ENCODE data around the gene RPRD1B. TPM values are rescaled to one million over a fixed set of nuclear protein-coding genes. Genes with fewer than 3 reads are reported as not detected.
"Not testable (repeated sequence)": the region's sequence is repeated elsewhere in the genome, so short reads cannot be mapped to it uniquely, and the experiment has no call there.

Gene RPRD1B
- total and polyA plus RNA-seq, 2 experiments from 2014 or later, result 31.0 to 43.5 TPM

GRCh38 chr20:38098952-38099351 is 65.4 kb downstream of the RPRD1B start:
- H3K27me3 ChIP-seq, result no peaks in the 10 kb centered on the region
- H3K4me3 ChIP-seq, result no peak overlapping the region
- DNase-seq (ENCODE audit: low read depth in 1 of 2, low spot score in 1 of 2), result no peak
- H3K9me3 ChIP-seq (ENCODE audit: low read depth), result no peaks in the 10 kb centered on the region
- no peak overlapping the region for H3K27ac ChIP-seq
- peaks cover 6% of the 10 kb centered on the region for H3K4me1 ChIP-seq (ENCODE audit: low read depth)
- H3K36me3 ChIP-seq, result no peaks in the 10 kb centered on the region
- no peak for TF ChIP-seq CTCF (IDR thresholded peaks at IDR 0.05; ENCODE audit: low read depth, low read length)

- not testable (repeated sequence) for H3K9me3 ChIP-seq (ENCODE audit: low read depth); DNase-seq (ENCODE audit: low read depth in 1 of 2, low spot score in 1 of 2); H3K27ac ChIP-seq; H3K4me1 ChIP-seq (ENCODE audit: low read depth); H3K27me3 ChIP-seq; H3K4me3 ChIP-seq; H3K36me3 ChIP-seq
These were observed 68.7 kb downstream of the RPRD1B start for GRCh38 chr20:38102206-38102605.

GRCh38 chr20:38104285-38104684 is 70.7 kb downstream of the RPRD1B start:
- TF ChIP-seq CTCF (IDR thresholded peaks at IDR 0.05; ENCODE audit: low read depth, low read length), result no peak
- Histone ChIP-seq H3K36me3 (no peaks in the 10 kb centered on the region), H3K27me3 (no peaks in the 10 kb centered on the region), H3K4me3 (no peak overlapping the region), H3K27ac (no peak overlapping the region), H3K9me3 (ENCODE audit: low read depth) (no peaks in the 10 kb centered on the region), H3K4me1 (ENCODE audit: low read depth) (peaks cover 12% of the 10 kb centered on the region)
- no peak for DNase-seq (ENCODE audit: low read depth in 1 of 2, low spot score in 1 of 2)

GRCh38 chr20:38106461-38106860 is 72.9 kb downstream of the RPRD1B start:
- TF ChIP-seq CTCF (IDR thresholded peaks at IDR 0.05; ENCODE audit: low read depth, low read length), result no peak
- Histone ChIP-seq H3K9me3 (ENCODE audit: low read depth) (no peaks in the 10 kb centered on the region), H3K36me3 (no peaks in the 10 kb centered on the region), H3K4me1 (ENCODE audit: low read depth) (peaks cover 33% of the 10 kb centered on the region), H3K27me3 (no peaks in the 10 kb centered on the region), H3K27ac (peak overlapping the region; percentile 12), H3K4me3 (no peak overlapping the region)
- DNase-seq (ENCODE audit: low read depth in 1 of 2, low spot score in 1 of 2), result no peak

- H3K9me3 ChIP-seq (ENCODE audit: low read depth); DNase-seq (ENCODE audit: low read depth in 1 of 2, low spot score in 1 of 2); H3K27me3 ChIP-seq; H3K27ac ChIP-seq; H3K36me3 ChIP-seq; H3K4me3 ChIP-seq: not testable (repeated sequence)
- peaks cover 42% of the 10 kb centered on the region for H3K4me1 ChIP-seq (ENCODE audit: low read depth)
These were observed 73.8 kb downstream of the RPRD1B start for GRCh38 chr20:38107386-38107785.

GRCh38 chr20:38107916-38108315 is 74.4 kb downstream of the RPRD1B start:
- not testable (repeated sequence) for H3K4me3 ChIP-seq; H3K27me3 ChIP-seq; H3K36me3 ChIP-seq; DNase-seq (ENCODE audit: low read depth in 1 of 2, low spot score in 1 of 2); H3K9me3 ChIP-seq (ENCODE audit: low read depth)
- H3K27ac ChIP-seq, result peak overlapping the region; percentile 93
- H3K4me1 ChIP-seq (ENCODE audit: low read depth), result peaks cover 42% of the 10 kb centered on the region

GRCh38 chr20:38108438-38108985 is 75.0 kb downstream of the RPRD1B start:
- H3K36me3 ChIP-seq, result no peaks in the 10 kb centered on the region
- H3K27me3 ChIP-seq, result no peaks in the 10 kb centered on the region
- DNase-seq (ENCODE audit: low read depth in 1 of 2, low spot score in 1 of 2), result peak; percentile 32 to 84
- TF ChIP-seq CTCF (IDR thresholded peaks at IDR 0.05; ENCODE audit: low read depth, low read length), result no peak
- H3K4me3 ChIP-seq, result no peak overlapping the region
- peak overlapping the region; percentile 93 for H3K27ac ChIP-seq
- H3K4me1 ChIP-seq (ENCODE audit: low read depth), result peaks cover 42% of the 10 kb centered on the region
- H3K9me3 ChIP-seq (ENCODE audit: low read depth), result no peaks in the 10 kb centered on the region
